ENCODE results near the gene AKAP13. TPM values are rescaled to one million over a fixed set of nuclear protein-coding genes. Genes with fewer than 3 reads are reported as not detected.

The AKAP13 gene
- total and polyA plus RNA-seq, 3 donors from 2014 or later = 79.5 to 207 (median 187) TPM

- intact Hi-C loops (cut with DNase I; ENCODE audit: low total_unique reads) = no loop called here
- Histone ChIP-seq H3K4me3 (no peak overlapping the region), H3K9me3 (no peaks in the 10 kb centered on the region), H3K36me3 (ENCODE audit: low read depth, missing control alignments) (no peaks in the 10 kb centered on the region), H3K4me1 (no peaks in the 10 kb centered on the region), H3K27me3 (no peaks in the 10 kb centered on the region), H3K27ac (no peak overlapping the region)
- 87 to 89% methylated on average over 1 of the region's 1 CpG for WGBS, 2 donors
- TF ChIP-seq, protein P1, sequence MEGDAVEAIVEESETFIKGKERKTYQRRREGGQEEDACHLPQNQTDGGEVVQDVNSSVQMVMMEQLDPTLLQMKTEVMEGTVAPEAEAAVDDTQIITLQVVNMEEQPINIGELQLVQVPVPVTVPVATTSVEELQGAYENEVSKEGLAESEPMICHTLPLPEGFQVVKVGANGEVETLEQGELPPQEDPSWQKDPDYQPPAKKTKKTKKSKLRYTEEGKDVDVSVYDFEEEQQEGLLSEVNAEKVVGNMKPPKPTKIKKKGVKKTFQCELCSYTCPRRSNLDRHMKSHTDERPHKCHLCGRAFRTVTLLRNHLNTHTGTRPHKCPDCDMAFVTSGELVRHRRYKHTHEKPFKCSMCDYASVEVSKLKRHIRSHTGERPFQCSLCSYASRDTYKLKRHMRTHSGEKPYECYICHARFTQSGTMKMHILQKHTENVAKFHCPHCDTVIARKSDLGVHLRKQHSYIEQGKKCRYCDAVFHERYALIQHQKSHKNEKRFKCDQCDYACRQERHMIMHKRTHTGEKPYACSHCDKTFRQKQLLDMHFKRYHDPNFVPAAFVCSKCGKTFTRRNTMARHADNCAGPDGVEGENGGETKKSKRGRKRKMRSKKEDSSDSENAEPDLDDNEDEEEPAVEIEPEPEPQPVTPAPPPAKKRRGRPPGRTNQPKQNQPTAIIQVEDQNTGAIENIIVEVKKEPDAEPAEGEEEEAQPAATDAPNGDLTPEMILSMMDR (IDR thresholded peaks at IDR 0.05) = no peak
- DNase-seq = no peak
These were observed 183.3 kb downstream of the AKAP13 start for GRCh38 chr15:85563731-85564130.

- H3K27ac ChIP-seq = no peak overlapping the region
- no peak for DNase-seq
- H3K9me3 ChIP-seq = no peaks in the 10 kb centered on the region
- H3K4me1 ChIP-seq = no peaks in the 10 kb centered on the region
- WGBS, 2 donors = 63 to 64% methylated on average over 2 of the region's 2 CpGs
- TF ChIP-seq, protein P1 (IDR thresholded peaks at IDR 0.05) = no peak
- no peak for TF ChIP-seq POLR2A (IDR thresholded peaks at IDR 0.05)
- intact Hi-C loops (cut with DNase I; ENCODE audit: low total_unique reads) = no loop called here
- H3K4me3 ChIP-seq = no peak overlapping the region
- H3K36me3 ChIP-seq (ENCODE audit: low read depth, missing control alignments) = no peaks in the 10 kb centered on the region
- no peaks in the 10 kb centered on the region for H3K27me3 ChIP-seq
These were observed 184.3 kb downstream of the AKAP13 start for GRCh38 chr15:85564686-85565085.

GRCh38 chr15:85568261-85568808 is 187.9 kb downstream of the AKAP13 start:
- Histone ChIP-seq H3K4me3 (no peak overlapping the region), H3K36me3 (ENCODE audit: low read depth, missing control alignments) (no peaks in the 10 kb centered on the region), H3K4me1 (no peaks in the 10 kb centered on the region), H3K27ac (no peak overlapping the region), H3K9me3 (no peaks in the 10 kb centered on the region), H3K27me3 (no peaks in the 10 kb centered on the region)
- intact Hi-C loops (cut with DNase I; ENCODE audit: low total_unique reads) = no loop called here
- WGBS, 2 donors = 83 to 93% methylated on average over 7 of the region's 7 CpGs
- TF ChIP-seq, protein P1 (IDR thresholded peaks at IDR 0.05) = no peak
- TF ChIP-seq POLR2A (IDR thresholded peaks at IDR 0.05) = no peak
- DNase-seq = no peak

DNA sequence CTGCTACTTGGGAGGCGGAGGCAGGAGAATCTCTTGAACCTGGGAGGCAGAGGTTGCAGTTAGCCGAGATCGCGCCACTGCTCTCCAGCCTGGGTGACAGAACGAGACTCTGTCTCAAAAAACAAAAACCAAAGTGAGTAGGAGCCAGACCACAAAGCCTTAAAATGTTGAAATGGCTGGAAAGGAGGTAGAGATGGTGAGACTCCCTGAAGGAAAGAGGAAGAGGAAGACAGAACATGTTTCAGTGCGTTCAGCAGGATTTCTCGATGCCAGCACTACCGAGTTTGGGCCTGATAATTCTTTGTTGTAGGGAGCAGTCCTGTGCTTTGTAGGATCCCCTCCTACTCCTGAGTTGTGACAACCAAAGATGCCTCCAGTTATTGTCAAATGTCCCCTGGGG is 189.9 kb downstream of the AKAP13 start:
- H3K27me3 ChIP-seq = no peaks in the 10 kb centered on the region
- 93% methylated on average over 8 of the region's 8 CpGs for WGBS, 2 donors
- H3K9me3 ChIP-seq = no peaks in the 10 kb centered on the region
- TF ChIP-seq POLR2A (IDR thresholded peaks at IDR 0.05) = no peak
- TF ChIP-seq, protein P1 (IDR thresholded peaks at IDR 0.05) = no peak
- no peak overlapping the region for H3K27ac ChIP-seq
- H3K4me3 ChIP-seq = no peak overlapping the region
- no peaks in the 10 kb centered on the region for H3K36me3 ChIP-seq (ENCODE audit: low read depth, missing control alignments)
- DNase-seq = no peak
- intact Hi-C loops (cut with DNase I; ENCODE audit: low total_unique reads) = no loop called here
- H3K4me1 ChIP-seq = no peaks in the 10 kb centered on the region

DNA sequence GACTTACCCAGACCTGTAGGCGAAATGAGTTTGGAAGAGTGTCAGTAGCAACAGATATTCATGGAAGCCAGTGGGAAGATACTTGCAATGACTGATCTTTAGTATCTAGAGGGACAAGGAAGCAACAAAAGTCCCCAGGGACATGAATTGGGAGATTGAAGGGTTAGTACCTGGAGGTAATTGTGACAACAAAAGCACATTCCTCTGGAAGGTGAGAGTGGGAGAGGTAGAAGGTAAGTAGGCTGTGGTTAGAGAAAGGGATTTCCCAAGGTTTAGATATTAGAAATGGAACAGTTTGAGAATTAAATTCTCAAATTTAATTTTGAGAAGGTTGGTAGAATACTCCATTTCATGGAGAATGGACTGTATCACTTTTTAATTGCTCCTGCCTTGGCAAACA is 191.4 kb downstream of the AKAP13 start:
- DNase-seq = no peak
- no peaks in the 10 kb centered on the region for H3K27me3 ChIP-seq
- H3K4me3 ChIP-seq = no peak overlapping the region
- WGBS, 2 donors = 92 to 96% methylated on average over 1 of the region's 1 CpG
- no peaks in the 10 kb centered on the region for H3K9me3 ChIP-seq
- intact Hi-C loops (cut with DNase I; ENCODE audit: low total_unique reads) = no loop called here
- no peak for TF ChIP-seq POLR2A (IDR thresholded peaks at IDR 0.05)
- TF ChIP-seq, protein P1 (IDR thresholded peaks at IDR 0.05) = no peak
- no peaks in the 10 kb centered on the region for H3K36me3 ChIP-seq (ENCODE audit: low read depth, missing control alignments)
- H3K4me1 ChIP-seq = no peaks in the 10 kb centered on the region
- H3K27ac ChIP-seq = no peak overlapping the region

Measured in testis (tissue), 3 donors.